Endodermal cell (in vitro differentiated cells): Measurements from ENCODE around the gene MTG2. TPM values are rescaled to one million over a fixed set of nuclear protein-coding genes. Genes with fewer than 3 reads are reported as not detected.

Source experiments
- DNase-seq: peaks from one replicate; pipeline ENCODE4 v3.0.0-alpha.2; 2017
- H3K27ac ChIP-seq: 2 replicates; pipeline ENCODE4 v1.5.1; 2013; ENCODE audit warnings: mild to moderate bottlenecking, low read depth, low read length, moderate library complexity
- H3K27me3 ChIP-seq: 2 replicates; pipeline ENCODE4 v1.6.1; 2013; ENCODE audit warnings: mild to moderate bottlenecking, low read length, moderate library complexity; ENCODE audit not compliant: insufficient read depth, control insufficient read depth, poor library complexity, severe bottlenecking
- H3K36me3 ChIP-seq: 2 replicates; pipeline ENCODE4 v1.7.0; 2013; ENCODE audit warnings: mild to moderate bottlenecking, low read length, moderate library complexity; ENCODE audit not compliant: control insufficient read depth, insufficient read depth
- H3K4me1 ChIP-seq: one replicate; pipeline ENCODE4 v1.7.0; 2013; ENCODE audit warnings: low read length; ENCODE audit not compliant: control insufficient read depth, insufficient read depth
- H3K4me3 ChIP-seq: 2 replicates; pipeline ENCODE4 v1.5.1; 2013; ENCODE audit warnings: mild to moderate bottlenecking, low read length, moderate library complexity
- H3K9ac ChIP-seq: 2 replicates; pipeline ENCODE4 v1.6.1; 2013; ENCODE audit warnings: mild to moderate bottlenecking, low read length, moderate library complexity; ENCODE audit not compliant: poor library complexity, severe bottlenecking; ENCODE audit errors: extremely low read depth
- H3K9me3 ChIP-seq: 2 replicates; pipeline ENCODE4 v1.6.1; 2013; ENCODE audit warnings: mild to moderate bottlenecking, low read length, moderate library complexity; ENCODE audit not compliant: control insufficient read depth
- H3K27ac Mint-ChIP-seq: 2 replicates; pipeline ENCODE4 v1.8.0; 2020; ENCODE audit warnings: mixed read lengths
- H3K27me3 Mint-ChIP-seq: 2 replicates; pipeline ENCODE4 v1.8.0; 2021; ENCODE audit warnings: mild to moderate bottlenecking, mixed read lengths; ENCODE audit not compliant: insufficient read depth
- H3K36me3 Mint-ChIP-seq: 2 replicates; pipeline ENCODE4 v1.8.0; 2020; ENCODE audit warnings: low read depth, mixed read lengths
- H3K4me1 Mint-ChIP-seq: 2 replicates; pipeline ENCODE4 v1.8.0; 2020; ENCODE audit warnings: mixed read lengths
- H3K4me3 Mint-ChIP-seq: 2 replicates; pipeline ENCODE4 v1.8.0; 2020; ENCODE audit warnings: mild to moderate bottlenecking, moderate library complexity, mixed read lengths
- H3K9me3 Mint-ChIP-seq: 2 replicates; pipeline ENCODE4 v1.8.0; 2020; ENCODE audit warnings: mild to moderate bottlenecking, mixed read lengths
- CTCF ChIP-seq: fragments of 200-600 bp; sonication (generic); conservative IDR thresholded peaks from 2 replicates; pipeline ENCODE4 v1.5.0; 2021; ENCODE audit warnings: antibody characterized with exemption, mild to moderate bottlenecking
- WGBS, 2 experiments: methylation state at CpG; one replicate each; pipeline versions ENCODE4 v1.1.5 to v1.1.7; 2013; ENCODE audit warnings: missing lambda C conversion rate in 2 of 2, mixed read lengths in 1 of 2; ENCODE audit not compliant: insufficient coverage in 1 of 2, insufficient read length in 1 of 2; 5-methylcytosine and 5-hydroxymethylcytosine counted together
- total RNA-seq, 2 donors: library from RNA; stranded (reverse); fragmentation: NEBNext Ultra II Directional in 1 of 2; extraction: Animal tissue kit (Norgen Biotek cat#: 25700) in 1 of 2; gene quantifications; 2 replicates in 1 of 2; 3 replicates in 1 of 2; pipeline ENCODE4 v1.2.1, GENCODE V29; 2021

Gene MTG2
- total RNA-seq, 2 donors from 2014 or later = 28.2 to 29.6 TPM

GRCh38 chr20:62211216-62211615, 28.4 kb downstream of the MTG2 start:
- no peak overlapping the region for H3K4me3 Mint-ChIP-seq
- no peaks in the 10 kb centered on the region for H3K4me1 Mint-ChIP-seq
- Histone ChIP-seq H3K9me3 (no peaks in the 10 kb centered on the region), H3K4me1 (no peaks in the 10 kb centered on the region), H3K36me3 (no peaks in the 10 kb centered on the region), H3K4me3 (no peak overlapping the region), H3K9ac (no peak overlapping the region), H3K27ac (no peak overlapping the region), H3K27me3 (peaks cover 20% of the 10 kb centered on the region)
- H3K27me3 Mint-ChIP-seq = peaks cover 10% of the 10 kb centered on the region
- WGBS, 2 experiments = 89 to 95% methylated on average over 8 of the region's 8 CpGs
- TF ChIP-seq CTCF = no peak
- no peaks in the 10 kb centered on the region for H3K9me3 Mint-ChIP-seq
- DNase-seq = no peak
- H3K36me3 Mint-ChIP-seq = no peaks in the 10 kb centered on the region
- H3K27ac Mint-ChIP-seq = no peak overlapping the region

- Mint-ChIP-seq H3K9me3 (no peaks in the 10 kb centered on the region), H3K4me1 (no peaks in the 10 kb centered on the region), H3K4me3 (no peak overlapping the region), H3K27ac (no peak overlapping the region), H3K27me3 (peaks cover 13% of the 10 kb centered on the region), H3K36me3 (no peaks in the 10 kb centered on the region)
- 77 to 91% methylated on average over 7 to 9 of the region's 9 CpGs for WGBS, 2 experiments
- H3K9me3 ChIP-seq = no peaks in the 10 kb centered on the region
- no peak for TF ChIP-seq CTCF
- H3K27me3 ChIP-seq = peaks cover 20% of the 10 kb centered on the region
- no peak overlapping the region for H3K9ac ChIP-seq
- H3K4me3 ChIP-seq = no peak overlapping the region
- H3K4me1 ChIP-seq = no peaks in the 10 kb centered on the region
- H3K36me3 ChIP-seq = no peaks in the 10 kb centered on the region
- DNase-seq = no peak
- peak overlapping the region; percentile 94 for H3K27ac ChIP-seq
These were observed 29.0 kb downstream of the MTG2 start for GRCh38 chr20:62211769-62212288.

GRCh38 chr20:62212299-62212698, 29.5 kb downstream of the MTG2 start:
- no peaks in the 10 kb centered on the region for H3K36me3 ChIP-seq
- Mint-ChIP-seq H3K36me3 (no peaks in the 10 kb centered on the region), H3K9me3 (no peaks in the 10 kb centered on the region), H3K4me1 (no peaks in the 10 kb centered on the region), H3K4me3 (no peak overlapping the region), H3K27me3 (peaks cover 18% of the 10 kb centered on the region), H3K27ac (no peak overlapping the region)
- H3K9me3 ChIP-seq = no peaks in the 10 kb centered on the region
- 63 to 78% methylated on average over 5 to 10 of the region's 10 CpGs for WGBS, 2 experiments
- H3K27me3 ChIP-seq = peaks cover 25% of the 10 kb centered on the region
- H3K27ac ChIP-seq = peak overlapping the region; percentile 94
- H3K4me3 ChIP-seq = no peak overlapping the region
- no peaks in the 10 kb centered on the region for H3K4me1 ChIP-seq
- H3K9ac ChIP-seq = no peak overlapping the region
- TF ChIP-seq CTCF = no peak
- no peak for DNase-seq
